ENCODE results near the gene CILP. TPM values are rescaled to one million over a fixed set of nuclear protein-coding genes. Genes with fewer than 3 reads are reported as not detected.

Gene CILP
- total and polyA plus RNA-seq, 7 donors: 0.92 to 205 (median 26.7) TPM

DNA sequence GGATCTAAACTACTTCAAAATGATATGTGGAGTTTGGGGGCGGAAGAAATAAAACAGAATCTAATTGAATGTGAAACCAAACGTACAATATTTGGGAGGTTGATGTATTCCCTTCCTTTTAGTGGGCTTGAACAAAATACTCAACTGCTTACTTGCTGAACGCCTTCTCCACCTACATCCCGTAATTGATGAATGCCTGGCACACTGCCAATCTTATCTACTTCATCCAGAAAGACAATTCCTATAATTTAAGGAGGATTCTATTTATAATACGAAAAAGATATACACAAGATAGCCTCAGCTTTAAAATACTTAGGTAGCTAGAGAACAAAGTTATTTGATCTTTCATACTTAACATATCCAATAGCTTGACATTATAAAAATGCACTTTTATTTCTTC lies 54.6 kb downstream of the CILP start:
- H3K27me3 ChIP-seq: no peaks in the 10 kb centered on the region
- no peaks in the 10 kb centered on the region for H3K4me1 ChIP-seq
- WGBS, 2 donors: 72 to 79% methylated on average over 5 of the region's 5 CpGs
- intact Hi-C loops (cut with DNase I): no loop called here
- H3K4me3 ChIP-seq: no peak overlapping the region
- peaks cover 20 to 91% (median 60%) of the 10 kb centered on the region in 4 donors for H3K36me3 ChIP-seq
- no peak overlapping the region for H3K27ac ChIP-seq
- no peak for DNase-seq
- TF ChIP-seq POLR2AphosphoS5 (IDR thresholded peaks at IDR 0.05) (no peak), POLR2A (IDR thresholded peaks at IDR 0.05) (no peak), EP300 (IDR thresholded peaks at IDR 0.05) (no peak)
- TF ChIP-seq, protein P1, sequence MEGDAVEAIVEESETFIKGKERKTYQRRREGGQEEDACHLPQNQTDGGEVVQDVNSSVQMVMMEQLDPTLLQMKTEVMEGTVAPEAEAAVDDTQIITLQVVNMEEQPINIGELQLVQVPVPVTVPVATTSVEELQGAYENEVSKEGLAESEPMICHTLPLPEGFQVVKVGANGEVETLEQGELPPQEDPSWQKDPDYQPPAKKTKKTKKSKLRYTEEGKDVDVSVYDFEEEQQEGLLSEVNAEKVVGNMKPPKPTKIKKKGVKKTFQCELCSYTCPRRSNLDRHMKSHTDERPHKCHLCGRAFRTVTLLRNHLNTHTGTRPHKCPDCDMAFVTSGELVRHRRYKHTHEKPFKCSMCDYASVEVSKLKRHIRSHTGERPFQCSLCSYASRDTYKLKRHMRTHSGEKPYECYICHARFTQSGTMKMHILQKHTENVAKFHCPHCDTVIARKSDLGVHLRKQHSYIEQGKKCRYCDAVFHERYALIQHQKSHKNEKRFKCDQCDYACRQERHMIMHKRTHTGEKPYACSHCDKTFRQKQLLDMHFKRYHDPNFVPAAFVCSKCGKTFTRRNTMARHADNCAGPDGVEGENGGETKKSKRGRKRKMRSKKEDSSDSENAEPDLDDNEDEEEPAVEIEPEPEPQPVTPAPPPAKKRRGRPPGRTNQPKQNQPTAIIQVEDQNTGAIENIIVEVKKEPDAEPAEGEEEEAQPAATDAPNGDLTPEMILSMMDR (IDR thresholded peaks at IDR 0.05): no peak
- H3K9me3 ChIP-seq: no peaks in the 10 kb centered on the region

DNA sequence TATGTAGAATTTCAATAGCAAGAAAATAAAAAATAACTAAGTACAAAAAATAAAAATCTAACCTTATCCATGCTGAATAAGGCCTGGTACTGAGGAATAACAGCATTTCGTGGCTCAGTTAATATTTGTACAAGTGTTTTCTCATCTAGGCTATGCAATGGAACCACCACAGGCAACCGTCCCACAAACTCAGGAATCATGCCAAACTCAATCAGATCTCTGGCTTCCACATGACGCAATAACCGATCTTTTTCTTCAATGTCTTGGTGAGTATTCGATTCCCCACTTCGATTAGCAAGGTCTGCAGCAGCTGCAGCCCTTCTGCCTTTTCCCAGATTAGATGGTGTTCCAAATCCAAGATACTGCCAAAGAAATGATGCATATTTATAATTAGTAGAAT lies 56.6 kb downstream of the CILP start:
- TF ChIP-seq EP300 (IDR thresholded peaks at IDR 0.05): no peak
- intact Hi-C loops (cut with DNase I): no loop called here
- Histone ChIP-seq H3K27ac (no peak overlapping the region), H3K36me3 (peaks cover 20 to 93% (median 66%) of the 10 kb centered on the region in 4 donors), H3K9me3 (no peaks in the 10 kb centered on the region), H3K27me3 (no peaks in the 10 kb centered on the region), H3K4me1 (no peaks in the 10 kb centered on the region), H3K4me3 (no peak overlapping the region)
- 93 to 95% methylated on average over 6 of the region's 6 CpGs for WGBS, 2 donors
- no peak for DNase-seq

DNA sequence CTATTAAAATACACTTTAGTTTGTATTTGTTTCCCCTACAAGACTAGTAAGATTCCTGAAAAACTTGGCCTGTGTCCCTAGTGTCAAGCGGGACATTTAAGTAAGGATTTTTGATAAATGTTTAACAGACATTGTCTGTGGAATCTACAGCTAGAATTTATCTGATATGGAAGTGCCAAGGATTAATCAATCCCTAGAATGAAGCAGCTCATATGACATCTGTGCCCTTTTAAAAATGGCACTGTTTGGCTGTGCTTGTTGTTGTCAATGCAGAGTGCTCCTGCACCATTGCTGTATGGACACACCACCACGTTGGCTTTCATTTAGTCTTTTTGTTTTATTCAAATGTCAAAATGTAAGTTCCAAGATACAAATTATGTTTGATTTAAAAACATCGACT lies 63.4 kb downstream of the CILP start:
- Histone ChIP-seq H3K4me1 (no peaks in the 10 kb centered on the region), H3K36me3 (peaks cover 4 to 58% (median 26%) of the 10 kb centered on the region in 4 donors), H3K27me3 (no peaks in the 10 kb centered on the region), H3K27ac (no peak overlapping the region), H3K9me3 (no peaks in the 10 kb centered on the region), H3K4me3 (no peak overlapping the region)
- DNase-seq: no peak
- intact Hi-C loops (cut with DNase I): no loop called here
- TF ChIP-seq POLR2A (IDR thresholded peaks at IDR 0.05) (no peak), POLR2AphosphoS5 (IDR thresholded peaks at IDR 0.05) (no peak), EP300 (IDR thresholded peaks at IDR 0.05) (no peak)
- TF ChIP-seq, protein P1 (IDR thresholded peaks at IDR 0.05): no peak
- 83 to 85% methylated on average over 3 of the region's 3 CpGs for WGBS, 2 donors

DNA sequence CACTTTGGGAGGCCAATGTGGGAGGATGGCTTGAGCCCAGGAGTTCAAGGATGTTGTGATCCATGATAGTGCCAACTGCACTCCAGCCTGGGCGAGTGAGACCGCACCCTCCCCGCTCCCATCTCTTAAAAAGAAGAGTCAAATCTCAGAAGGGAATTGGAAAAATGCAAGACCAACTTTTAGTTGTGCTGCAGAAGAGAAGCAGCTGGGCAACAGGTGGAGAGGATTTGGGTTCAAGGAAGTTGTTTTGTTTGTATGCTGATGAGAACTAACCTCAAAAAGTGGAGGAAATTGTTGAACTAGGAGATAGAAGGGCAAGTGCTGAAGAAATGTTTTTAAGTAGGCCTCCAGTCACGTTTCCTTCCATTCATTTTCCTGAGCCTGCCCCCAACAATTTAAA lies 64.8 kb downstream of the CILP start:
- intact Hi-C loops (cut with DNase I): no loop called here
- WGBS, 2 donors: 84 to 85% methylated on average over 4 of the region's 4 CpGs
- H3K27ac ChIP-seq: no peak overlapping the region
- H3K4me3 ChIP-seq: no peak overlapping the region
- H3K27me3 ChIP-seq: no peaks in the 10 kb centered on the region
- DNase-seq: no peak
- no peaks in the 10 kb centered on the region for H3K4me1 ChIP-seq
- peaks cover 4 to 43% (median 14%) of the 10 kb centered on the region in 4 donors for H3K36me3 ChIP-seq
- no peaks in the 10 kb centered on the region for H3K9me3 ChIP-seq
- TF ChIP-seq, protein P1 (IDR thresholded peaks at IDR 0.05): no peak
- TF ChIP-seq EP300 (IDR thresholded peaks at IDR 0.05) (no peak), POLR2A (IDR thresholded peaks at IDR 0.05) (no peak), POLR2AphosphoS5 (IDR thresholded peaks at IDR 0.05) (no peak)

Small RNA genes within 50 kb of the gene (small RNA-seq; reads per million reads assigned to genes)
- 0 reads per million in 3 donors for gene AC068213.1
- 0 reads per million in 3 donors for gene RNU6-686P

Other genes with a start within 250 kb of the CILP start
- gene SPG21, start 221.6 kb downstream of the CILP start, total RNA-seq: 100 to 1,000 TPM in 3 of 4 donors, 10 to 100 TPM in 1; 95.7 to 116 (median 103) TPM
- gene SPG21, start 221.6 kb downstream of the CILP start, polyA plus RNA-seq: 10 to 100 TPM; 60.3 to 75.7 (median 63.4) TPM
- 10 to 100 TPM; 31.3 to 43.6 (median 37.8) TPM for gene MTFMT, start 181.8 kb downstream of the CILP start, total RNA-seq
- gene MTFMT, start 181.8 kb downstream of the CILP start, polyA plus RNA-seq: 10 to 100 TPM; 10.7 to 12.9 (median 10.8) TPM
- gene SLC51B, start 166.1 kb downstream of the CILP start, total RNA-seq: not detected
- gene SLC51B, start 166.1 kb downstream of the CILP start, polyA plus RNA-seq: 10 to 100 TPM; 76.3 to 92.5 (median 77.0) TPM
- gene RASL12, start 143.5 kb downstream of the CILP start, total RNA-seq: 100 to 1,000 TPM in 1 of 4 donors, 10 to 100 TPM in 3; 29.1 to 102 (median 67.1) TPM
- gene RASL12, start 143.5 kb downstream of the CILP start, polyA plus RNA-seq: 10 to 100 TPM in 1 of 3 donors, 1 to 10 TPM in 2; 1.8 to 10.2 (median 9.3) TPM
- not detected for gene KBTBD13, start 134.7 kb downstream of the CILP start, total RNA-seq
- gene KBTBD13, start 134.7 kb downstream of the CILP start, polyA plus RNA-seq: under 1 TPM in 1 of 3 donors, not detected in 2; 0.03 TPM
- 1 to 10 TPM; 3.5 to 5.7 (median 5.1) TPM for gene UBAP1L, start 96.3 kb downstream of the CILP start, total RNA-seq
- gene UBAP1L, start 96.3 kb downstream of the CILP start, polyA plus RNA-seq: 1 to 10 TPM in 1 of 3 donors, under 1 TPM in 1, not detected in 1; 0.23 to 2.0 TPM
- 10 to 100 TPM; 20.4 to 30.1 (median 25.4) TPM for gene PDCD7, start 77.7 kb downstream of the CILP start, total RNA-seq
- 10 to 100 TPM in 1 of 3 donors, 1 to 10 TPM in 2; 7.8 to 11.9 (median 7.9) TPM for gene PDCD7, start 77.7 kb downstream of the CILP start, polyA plus RNA-seq
- gene CLPX, start 26.1 kb downstream of the CILP start, total RNA-seq: 10 to 100 TPM; 39.9 to 71.4 (median 47.1) TPM
- gene CLPX, start 26.1 kb downstream of the CILP start, polyA plus RNA-seq: 10 to 100 TPM; 16.4 to 22.2 (median 21.3) TPM
- gene PARP16, start 75.4 kb upstream of the CILP start, total RNA-seq: 10 to 100 TPM in 2 of 4 donors, 1 to 10 TPM in 2; 4.4 to 12.5 (median 10.4) TPM
- 10 to 100 TPM in 1 of 3 donors, 1 to 10 TPM in 2; 5.5 to 10.2 (median 8.4) TPM for gene PARP16, start 75.4 kb upstream of the CILP start, polyA plus RNA-seq
- gene RNU5A-1, start 84.6 kb upstream of the CILP start, total RNA-seq: not detected
- gene RNU5A-1, start 84.6 kb upstream of the CILP start, polyA plus RNA-seq: not detected
- gene RNU5B-1, start 93.2 kb upstream of the CILP start, total RNA-seq: not detected
- gene RNU5B-1, start 93.2 kb upstream of the CILP start, polyA plus RNA-seq: not detected
- under 1 TPM in 3 of 4 donors, not detected in 1; under 0.01 to 0.55 (median 0.41) TPM for gene IGDCC3, start 166.5 kb upstream of the CILP start, total RNA-seq
- under 1 TPM in 2 of 3 donors, not detected in 1; under 0.01 to 0.12 TPM for gene IGDCC3, start 166.5 kb upstream of the CILP start, polyA plus RNA-seq
- gene IGDCC4, start 211.5 kb upstream of the CILP start, total RNA-seq: 1 to 10 TPM in 2 of 4 donors, under 1 TPM in 2; 0.27 to 2.8 (median 0.96) TPM
- 1 to 10 TPM in 1 of 3 donors, under 1 TPM in 2; 0.23 to 1.5 (median 0.60) TPM for gene IGDCC4, start 211.5 kb upstream of the CILP start, polyA plus RNA-seq

Measured in sigmoid colon (tissue), 7 donors.